Measurements from ENCODE around the gene TXNDC5.
A peak's percentile ranks its signal among the peaks of the same experiment; 100 is the strongest.

The TXNDC5 gene

DNA sequence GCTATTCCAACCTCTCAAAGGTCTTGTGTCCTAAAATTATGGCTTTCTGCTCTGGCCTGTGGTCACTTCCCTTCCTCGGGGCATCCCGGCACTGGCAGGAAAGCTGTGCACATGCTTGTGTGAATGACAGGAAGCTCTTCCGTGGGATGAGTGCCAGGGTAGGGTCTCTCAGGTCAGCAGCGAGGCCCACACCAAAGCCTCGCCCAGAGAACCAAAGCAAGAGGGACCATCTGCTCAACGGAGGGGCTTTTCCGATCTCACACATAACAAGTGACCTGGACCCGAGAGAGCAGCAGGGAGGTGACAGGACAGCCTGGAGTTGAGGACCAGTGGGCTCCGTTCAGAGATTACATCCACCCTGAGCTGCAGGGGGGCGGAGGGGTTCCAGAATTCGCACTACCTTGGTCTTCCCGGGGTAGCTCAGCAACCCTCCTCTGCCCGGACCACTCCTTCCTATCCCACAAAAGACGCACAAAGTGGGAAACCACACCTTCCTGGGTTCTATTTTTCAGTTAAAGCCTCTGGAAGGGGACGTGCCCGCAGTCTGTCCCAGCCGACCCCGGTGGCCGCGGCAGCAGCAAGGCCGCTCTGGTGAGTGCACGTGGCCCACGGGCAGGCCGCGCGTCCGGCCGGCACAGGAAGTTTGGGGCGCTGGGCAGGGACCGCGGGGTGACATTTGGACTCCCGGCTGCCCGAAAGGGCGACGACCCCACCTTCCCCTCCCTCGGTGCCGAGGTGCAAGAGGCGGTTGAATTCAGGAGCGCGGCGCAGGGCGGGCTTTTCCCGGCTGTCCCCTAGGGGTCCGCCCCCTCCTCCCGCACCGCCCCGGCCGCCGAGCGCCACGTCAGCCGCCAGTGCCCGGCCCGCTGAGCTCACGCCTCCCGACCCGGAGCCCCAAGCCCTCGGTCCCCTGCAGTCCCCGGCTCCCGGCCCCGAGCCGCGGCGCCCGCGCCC, 988 bp downstream of the TXNDC5 start (continued):
- TF ChIP-seq ZFHX2 (tag by site-specific recombination; conservative IDR thresholded peaks at IDR 0.05) = peak; percentile 49; the same call in 1 of the 2 replicates
- TF ChIP-seq KLF1 (tag by site-specific recombination; IDR thresholded peaks at IDR 0.05) = peak; percentile 48
- TF ChIP-seq, protein P1, sequence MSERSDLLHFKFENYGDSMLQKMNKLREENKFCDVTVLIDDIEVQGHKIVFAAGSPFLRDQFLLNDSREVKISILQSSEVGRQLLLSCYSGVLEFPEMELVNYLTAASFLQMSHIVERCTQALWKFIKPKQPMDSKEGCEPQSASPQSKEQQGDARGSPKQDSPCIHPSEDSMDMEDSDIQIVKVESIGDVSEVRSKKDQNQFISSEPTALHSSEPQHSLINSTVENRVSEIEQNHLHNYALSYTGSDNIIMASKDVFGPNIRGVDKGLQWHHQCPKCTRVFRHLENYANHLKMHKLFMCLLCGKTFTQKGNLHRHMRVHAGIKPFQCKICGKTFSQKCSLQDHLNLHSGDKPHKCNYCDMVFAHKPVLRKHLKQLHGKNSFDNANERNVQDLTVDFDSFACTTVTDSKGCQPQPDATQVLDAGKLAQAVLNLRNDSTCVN (tag by site-specific recombination; optimal IDR thresholded peaks at IDR 0.05) = peak; percentile 93
- TF ChIP-seq, protein P2, sequence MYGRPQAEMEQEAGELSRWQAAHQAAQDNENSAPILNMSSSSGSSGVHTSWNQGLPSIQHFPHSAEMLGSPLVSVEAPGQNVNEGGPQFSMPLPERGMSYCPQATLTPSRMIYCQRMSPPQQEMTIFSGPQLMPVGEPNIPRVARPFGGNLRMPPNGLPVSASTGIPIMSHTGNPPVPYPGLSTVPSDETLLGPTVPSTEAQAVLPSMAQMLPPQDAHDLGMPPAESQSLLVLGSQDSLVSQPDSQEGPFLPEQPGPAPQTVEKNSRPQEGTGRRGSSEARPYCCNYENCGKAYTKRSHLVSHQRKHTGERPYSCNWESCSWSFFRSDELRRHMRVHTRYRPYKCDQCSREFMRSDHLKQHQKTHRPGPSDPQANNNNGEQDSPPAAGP (tag by site-specific recombination; IDR thresholded peaks at IDR 0.05) = peak; percentile 46; the same call in 1 of the 2 replicates
- TF ChIP-seq, protein P3, sequence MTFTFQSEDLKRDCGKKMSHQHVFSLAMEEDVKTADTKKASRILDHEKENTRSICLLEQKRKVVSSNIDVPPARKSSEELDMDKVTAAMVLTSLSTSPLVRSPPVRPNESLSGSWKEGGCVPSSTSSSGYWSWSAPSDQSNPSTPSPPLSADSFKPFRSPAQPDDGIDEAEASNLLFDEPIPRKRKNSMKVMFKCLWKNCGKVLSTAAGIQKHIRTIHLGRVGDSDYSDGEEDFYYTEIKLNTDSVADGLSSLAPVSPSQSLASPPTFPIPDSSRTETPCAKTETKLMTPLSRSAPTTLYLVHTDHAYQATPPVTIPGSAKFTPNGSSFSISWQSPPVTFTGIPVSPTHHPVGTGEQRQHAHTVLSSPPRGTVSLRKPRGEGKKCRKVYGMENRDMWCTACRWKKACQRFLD (tag by site-specific recombination; IDR thresholded peaks at IDR 0.05) = peak; percentile 81
- TF ChIP-seq, protein P4, sequence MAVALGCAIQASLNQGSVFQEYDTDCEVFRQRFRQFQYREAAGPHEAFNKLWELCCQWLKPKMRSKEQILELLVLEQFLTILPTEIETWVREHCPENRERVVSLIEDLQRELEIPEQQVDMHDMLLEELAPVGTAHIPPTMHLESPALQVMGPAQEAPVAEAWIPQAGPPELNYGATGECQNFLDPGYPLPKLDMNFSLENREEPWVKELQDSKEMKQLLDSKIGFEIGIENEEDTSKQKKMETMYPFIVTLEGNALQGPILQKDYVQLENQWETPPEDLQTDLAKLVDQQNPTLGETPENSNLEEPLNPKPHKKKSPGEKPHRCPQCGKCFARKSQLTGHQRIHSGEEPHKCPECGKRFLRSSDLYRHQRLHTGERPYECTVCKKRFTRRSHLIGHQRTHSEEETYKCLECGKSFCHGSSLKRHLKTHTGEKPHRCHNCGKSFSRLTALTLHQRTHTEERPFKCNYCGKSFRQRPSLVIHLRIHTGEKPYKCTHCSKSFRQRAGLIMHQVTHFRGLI (tag by site-specific recombination; IDR thresholded peaks at IDR 0.05) = 0 out of 2 replicates have a peak, but pooled peaks have one; percentile 22
- peak; percentile 18; the same call in 1 of the 2 replicates for TF ChIP-seq ZNF629 (tag by site-specific recombination; IDR thresholded peaks at IDR 0.05)
- TF ChIP-seq, protein P5, sequence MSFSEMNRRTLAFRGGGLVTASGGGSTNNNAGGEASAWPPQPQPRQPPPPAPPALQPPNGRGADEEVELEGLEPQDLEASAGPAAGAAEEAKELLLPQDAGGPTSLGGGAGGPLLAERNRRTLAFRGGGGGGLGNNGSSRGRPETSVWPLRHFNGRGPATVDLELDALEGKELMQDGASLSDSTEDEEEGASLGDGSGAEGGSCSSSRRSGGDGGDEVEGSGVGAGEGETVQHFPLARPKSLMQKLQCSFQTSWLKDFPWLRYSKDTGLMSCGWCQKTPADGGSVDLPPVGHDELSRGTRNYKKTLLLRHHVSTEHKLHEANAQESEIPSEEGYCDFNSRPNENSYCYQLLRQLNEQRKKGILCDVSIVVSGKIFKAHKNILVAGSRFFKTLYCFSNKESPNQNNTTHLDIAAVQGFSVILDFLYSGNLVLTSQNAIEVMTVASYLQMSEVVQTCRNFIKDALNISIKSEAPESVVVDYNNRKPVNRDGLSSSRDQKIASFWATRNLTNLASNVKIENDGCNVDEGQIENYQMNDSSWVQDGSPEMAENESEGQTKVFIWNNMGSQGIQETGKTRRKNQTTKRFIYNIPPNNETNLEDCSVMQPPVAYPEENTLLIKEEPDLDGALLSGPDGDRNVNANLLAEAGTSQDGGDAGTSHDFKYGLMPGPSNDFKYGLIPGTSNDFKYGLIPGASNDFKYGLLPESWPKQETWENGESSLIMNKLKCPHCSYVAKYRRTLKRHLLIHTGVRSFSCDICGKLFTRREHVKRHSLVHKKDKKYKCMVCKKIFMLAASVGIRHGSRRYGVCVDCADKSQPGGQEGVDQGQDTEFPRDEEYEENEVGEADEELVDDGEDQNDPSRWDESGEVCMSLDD (tag by site-specific recombination; IDR thresholded peaks at IDR 0.05) = peak; percentile 92
- TF ChIP-seq ZNF501 (tag by site-specific recombination; IDR thresholded peaks at IDR 0.05) = peak; percentile 68; the same call in 1 of the 2 replicates
- TF ChIP-seq GLIS1 (tag by site-specific recombination; IDR thresholded peaks at IDR 0.05) = peak; percentile 47; the same call in 1 of the 2 replicates
- TF ChIP-seq SP7 (tag by site-specific recombination; IDR thresholded peaks at IDR 0.05) = peak; percentile 52
- TF ChIP-seq ZSCAN16 (tag by site-specific recombination; IDR thresholded peaks at IDR 0.05) = no peak; the same call in 1 of the 2 replicates
- peak; percentile 58 for TF ChIP-seq ZXDB (tag by site-specific recombination; IDR thresholded peaks at IDR 0.05)
- no peak for TF ChIP-seq SCRT1 (tag by site-specific recombination; IDR thresholded peaks at IDR 0.05; ENCODE audit: borderline replicate concordance)
- TF ChIP-seq ZNF514 (tag by site-specific recombination; IDR thresholded peaks at IDR 0.05) = no peak
- no peak for TF ChIP-seq WT1 (tag by site-specific recombination; IDR thresholded peaks at IDR 0.05)
- TF ChIP-seq ZNF843 (tag by site-specific recombination; IDR thresholded peaks at IDR 0.05) = peak; percentile 46
- no peak for TF ChIP-seq ZNF624 (tag by site-specific recombination; IDR thresholded peaks at IDR 0.05)
- peak; percentile 27; the same call in 1 of the 2 replicates for TF ChIP-seq ZNF394 (tag by site-specific recombination; IDR thresholded peaks at IDR 0.05; ENCODE audit: borderline replicate concordance)
- TF ChIP-seq, protein P6, sequence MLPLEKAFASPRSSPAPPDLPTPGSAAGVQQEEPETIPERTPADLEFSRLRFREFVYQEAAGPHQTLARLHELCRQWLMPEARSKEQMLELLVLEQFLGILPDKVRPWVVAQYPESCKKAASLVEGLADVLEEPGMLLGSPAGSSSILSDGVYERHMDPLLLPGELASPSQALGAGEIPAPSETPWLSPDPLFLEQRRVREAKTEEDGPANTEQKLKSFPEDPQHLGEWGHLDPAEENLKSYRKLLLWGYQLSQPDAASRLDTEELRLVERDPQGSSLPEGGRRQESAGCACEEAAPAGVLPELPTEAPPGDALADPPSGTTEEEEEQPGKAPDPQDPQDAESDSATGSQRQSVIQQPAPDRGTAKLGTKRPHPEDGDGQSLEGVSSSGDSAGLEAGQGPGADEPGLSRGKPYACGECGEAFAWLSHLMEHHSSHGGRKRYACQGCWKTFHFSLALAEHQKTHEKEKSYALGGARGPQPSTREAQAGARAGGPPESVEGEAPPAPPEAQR (tag by site-specific recombination; IDR thresholded peaks at IDR 0.05) = no peak
- TF ChIP-seq ZEB2 (tag by site-specific recombination; IDR thresholded peaks at IDR 0.05) = peak; percentile 65
- TF ChIP-seq ZNF248 (tag by site-specific recombination; IDR thresholded peaks at IDR 0.05) = no peak
- TF ChIP-seq EGR2 (tag by site-specific recombination; IDR thresholded peaks at IDR 0.05; ENCODE audit: low read depth) = peak; percentile 46; the same call in 1 of the 2 replicates
- TF ChIP-seq KLF9 (tag by site-specific recombination; IDR thresholded peaks at IDR 0.05; ENCODE audit: low read depth) = peak; percentile 90
- no peak for TF ChIP-seq ZNF621 (tag by site-specific recombination; IDR thresholded peaks at IDR 0.05)
- no peak for TF ChIP-seq ZBTB17 (tag by site-specific recombination; IDR thresholded peaks at IDR 0.05)
- TF ChIP-seq ZSCAN30 (tag by site-specific recombination; IDR thresholded peaks at IDR 0.05) = 0 out of 2 replicates have a peak, but pooled peaks have one; percentile 36
- TF ChIP-seq OVOL3 (tag by site-specific recombination; IDR thresholded peaks at IDR 0.05) = peak; percentile 38; the same call in 1 of the 2 replicates
- TF ChIP-seq ZBTB20 (tag by site-specific recombination; IDR thresholded peaks at IDR 0.05) = peak; percentile 61
- no peak for TF ChIP-seq ZNF768 (tag by site-specific recombination; IDR thresholded peaks at IDR 0.05)
- TF ChIP-seq ZNF146 (tag by site-specific recombination; IDR thresholded peaks at IDR 0.05) = 0 out of 2 replicates have a peak, but pooled peaks have one; percentile 4

Data from HEK293 (cell line).